Lower leg skin (tissue), 3 donors: ENCODE measurements around the gene HBE1.

Source experiments
- CTCF ChIP-seq, 3 donors: fragments of 450-650 bp; IDR thresholded peaks; one replicate each; pipeline ENCODE4 v1.5.1; 2016; ENCODE audit warnings: antibody characterized with exemption in 3 of 3, mild to moderate bottlenecking in 3 of 3, moderate library complexity in 2 of 3
- POLR2A ChIP-seq, 2 donors: fragments of 450-650 bp; IDR thresholded peaks; one replicate each; pipeline ENCODE4 v1.6.1; 2016 to 2017; ENCODE audit warnings: antibody characterized with exemption in 2 of 2, mild to moderate bottlenecking in 1 of 2, moderate library complexity in 1 of 2

DNA sequence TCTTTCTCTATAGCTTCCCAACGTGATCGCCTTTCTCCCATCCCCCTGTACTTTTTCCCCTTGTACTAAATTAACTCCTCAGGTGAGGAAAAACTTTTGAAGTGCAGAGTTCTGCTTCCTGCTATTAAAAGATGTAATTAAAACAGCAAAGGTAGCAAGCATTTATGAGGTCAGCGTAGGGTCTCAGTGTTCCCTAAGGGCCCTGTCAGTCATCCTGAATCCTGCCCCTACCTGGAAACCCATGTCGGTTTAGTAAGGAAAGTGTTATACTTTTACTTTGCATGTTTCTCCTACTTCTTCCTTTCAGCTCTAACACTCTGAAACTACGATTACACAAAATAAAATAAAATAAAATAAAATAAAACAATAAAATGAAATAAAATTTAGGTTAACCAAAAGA, 41.6 kb downstream of the HBE1 start:
- TF ChIP-seq CTCF (IDR thresholded peaks at IDR 0.05): no peak
- TF ChIP-seq POLR2A (IDR thresholded peaks at IDR 0.05): no peak
